Loucy (cell line): ENCODE data around the gene BEST1.

Experiments
- EZH2phosphoT487 ChIP-seq: fragments of 200-600 bp; IDR thresholded peaks from 2 replicates; pipeline ENCODE4 v1.6.1; 2018; ENCODE audit warnings: antibody characterized with exemption, mild to moderate bottlenecking, moderate library complexity, borderline replicate concordance
- TF ChIP-seq, protein P1 (sequence below): fragments of 200-600 bp; sonication (generic); conservative IDR thresholded peaks from 2 replicates; pipeline ENCODE4 v1.5.1; 2014; ENCODE audit warnings: mild to moderate bottlenecking, antibody characterized with exemption, low read length

DNA sequence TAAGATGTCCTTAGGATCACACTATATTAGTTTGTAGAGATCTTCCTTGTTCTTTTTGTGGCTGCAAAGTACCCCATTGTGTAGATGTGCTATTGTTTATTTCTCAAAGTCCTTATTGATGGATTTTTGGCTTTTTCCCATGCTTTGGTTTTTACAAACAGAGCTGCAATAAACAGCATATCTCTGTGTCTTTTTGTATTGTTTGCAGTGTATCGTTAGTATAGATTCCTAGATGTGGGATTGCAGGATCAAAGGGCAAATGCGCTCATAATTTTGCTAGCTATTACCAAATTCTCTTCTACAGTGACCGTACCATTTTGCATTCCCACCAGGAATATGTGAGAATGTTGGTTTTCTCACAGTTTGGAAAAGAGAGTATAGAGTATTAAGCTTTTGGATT lies 44.8 kb downstream of the BEST1 start:
- TF ChIP-seq, protein P1, sequence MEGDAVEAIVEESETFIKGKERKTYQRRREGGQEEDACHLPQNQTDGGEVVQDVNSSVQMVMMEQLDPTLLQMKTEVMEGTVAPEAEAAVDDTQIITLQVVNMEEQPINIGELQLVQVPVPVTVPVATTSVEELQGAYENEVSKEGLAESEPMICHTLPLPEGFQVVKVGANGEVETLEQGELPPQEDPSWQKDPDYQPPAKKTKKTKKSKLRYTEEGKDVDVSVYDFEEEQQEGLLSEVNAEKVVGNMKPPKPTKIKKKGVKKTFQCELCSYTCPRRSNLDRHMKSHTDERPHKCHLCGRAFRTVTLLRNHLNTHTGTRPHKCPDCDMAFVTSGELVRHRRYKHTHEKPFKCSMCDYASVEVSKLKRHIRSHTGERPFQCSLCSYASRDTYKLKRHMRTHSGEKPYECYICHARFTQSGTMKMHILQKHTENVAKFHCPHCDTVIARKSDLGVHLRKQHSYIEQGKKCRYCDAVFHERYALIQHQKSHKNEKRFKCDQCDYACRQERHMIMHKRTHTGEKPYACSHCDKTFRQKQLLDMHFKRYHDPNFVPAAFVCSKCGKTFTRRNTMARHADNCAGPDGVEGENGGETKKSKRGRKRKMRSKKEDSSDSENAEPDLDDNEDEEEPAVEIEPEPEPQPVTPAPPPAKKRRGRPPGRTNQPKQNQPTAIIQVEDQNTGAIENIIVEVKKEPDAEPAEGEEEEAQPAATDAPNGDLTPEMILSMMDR, result no peak
- TF ChIP-seq EZH2phosphoT487, result no peak
